HG03175 (cell line): ENCODE measurements around the gene UTP15.

Source experiments
- ATAC-seq: cut with Tn5 transposase; IDR thresholded peaks from one replicate; pipeline ENCODE4 v1.9.1; 2021; ENCODE audit warnings: mild to moderate bottlenecking, moderate library complexity; ENCODE audit not compliant: unreplicated experiment

UTP15 gene

DNA sequence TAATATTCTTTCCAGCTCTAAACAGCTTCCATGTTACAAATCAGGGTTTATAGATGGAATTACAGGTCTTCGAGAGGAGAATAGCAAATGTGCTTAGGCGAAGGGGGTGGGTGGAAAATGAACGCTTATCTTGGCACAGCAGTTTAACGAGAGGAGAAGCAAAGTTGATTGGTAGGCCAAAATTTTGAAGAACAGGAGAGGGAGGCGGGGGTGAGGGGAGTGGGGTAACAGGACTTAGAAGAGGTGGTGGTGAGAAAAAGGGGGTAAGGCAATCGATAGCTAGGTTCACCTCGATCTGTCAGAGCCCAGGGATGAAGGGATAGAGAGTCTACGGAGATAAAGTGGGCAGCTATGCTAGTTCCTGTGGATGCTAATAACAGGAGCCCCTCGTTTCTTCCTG lies 868 bp upstream of the UTP15 start:
- ATAC-seq, result peak; percentile 6

DNA sequence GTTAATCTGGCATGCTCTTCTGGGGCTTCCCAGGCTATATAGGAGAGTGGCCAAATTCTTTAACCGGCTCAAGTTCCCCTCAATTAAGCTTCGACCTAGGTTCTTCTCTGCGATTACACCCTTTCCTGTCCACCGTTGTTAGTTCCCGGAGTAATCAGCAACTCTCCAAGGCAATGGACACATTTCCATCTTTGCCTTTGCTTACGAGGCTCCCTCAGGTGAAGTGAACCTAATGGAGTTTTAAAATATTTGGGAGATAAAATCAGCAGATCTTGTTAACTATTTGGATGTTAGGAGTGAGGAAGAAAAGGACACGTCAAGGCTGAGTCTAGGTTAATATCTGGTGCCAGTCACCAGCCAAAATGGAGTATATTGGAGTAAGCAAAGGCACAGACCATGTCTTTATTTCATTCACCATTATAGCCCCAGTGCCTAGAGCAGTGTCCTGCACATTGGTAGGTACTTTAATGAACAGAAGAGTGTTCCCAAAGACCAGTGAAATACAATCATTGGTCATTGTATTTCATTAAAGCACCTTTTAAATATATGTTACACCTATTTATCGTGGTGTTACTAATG lies 515 bp downstream of the UTP15 start:
- ATAC-seq, result peak; percentile 26

DNA sequence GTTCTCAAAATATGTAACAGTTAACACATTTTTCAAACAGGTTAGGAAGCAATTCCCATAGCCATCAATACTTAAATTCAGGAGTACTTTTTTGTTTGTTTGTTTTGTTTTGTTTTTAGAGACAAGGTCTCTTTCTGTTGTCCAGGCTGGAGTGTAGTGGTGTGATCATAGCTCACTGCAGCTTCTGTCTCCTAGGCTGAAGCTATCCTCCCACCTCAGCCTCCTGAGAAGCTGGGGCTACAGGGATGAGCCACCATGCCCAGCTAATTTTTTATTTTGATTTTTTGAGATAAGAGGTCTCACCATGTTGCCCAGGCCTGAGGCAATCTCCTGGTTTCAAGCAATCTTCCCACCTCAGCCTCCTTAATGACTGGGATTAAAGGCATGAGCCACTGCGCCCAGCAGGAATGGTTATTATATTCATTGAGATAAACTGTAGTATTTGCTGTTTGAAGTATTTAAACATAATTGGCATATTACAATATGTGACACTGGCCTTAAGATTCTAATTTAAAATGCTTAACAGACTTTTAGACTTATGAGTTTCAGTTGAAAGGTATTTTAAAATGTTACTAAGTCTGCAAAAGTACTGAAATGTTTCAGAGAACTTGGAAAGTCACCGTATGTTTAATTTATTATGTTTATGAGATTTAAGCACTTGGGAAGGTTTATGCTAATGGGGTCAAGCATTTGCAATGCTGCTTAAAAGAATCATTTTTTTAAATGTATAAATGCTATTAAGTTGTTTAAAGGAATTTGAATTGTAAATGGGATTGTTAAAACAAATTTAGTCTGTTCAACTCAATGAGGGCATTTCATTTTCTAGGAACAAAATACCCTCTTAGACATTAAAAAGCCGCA lies 17.0 kb downstream of the UTP15 start:
- no peak for ATAC-seq

DNA sequence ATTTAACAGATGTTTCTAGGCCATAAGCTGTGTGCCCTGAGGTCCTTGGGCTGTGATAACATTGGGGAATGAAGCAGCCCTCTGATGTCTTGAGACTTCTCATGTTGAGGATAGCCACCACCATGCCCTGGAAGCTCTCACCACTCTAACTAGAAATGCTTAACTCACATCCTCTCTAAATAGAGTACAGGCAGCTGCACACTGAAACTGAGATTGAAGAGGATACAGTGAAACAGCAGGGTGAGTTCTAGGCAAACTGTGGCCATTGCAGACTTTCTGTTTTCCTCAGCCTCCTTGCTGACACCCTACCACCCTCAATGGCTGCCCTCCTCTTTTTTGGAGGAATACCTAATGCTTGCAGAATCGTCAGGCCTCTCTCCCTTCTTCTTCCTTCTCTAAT lies 22.4 kb downstream of the UTP15 start:
- ATAC-seq, result peak; percentile 64

DNA sequence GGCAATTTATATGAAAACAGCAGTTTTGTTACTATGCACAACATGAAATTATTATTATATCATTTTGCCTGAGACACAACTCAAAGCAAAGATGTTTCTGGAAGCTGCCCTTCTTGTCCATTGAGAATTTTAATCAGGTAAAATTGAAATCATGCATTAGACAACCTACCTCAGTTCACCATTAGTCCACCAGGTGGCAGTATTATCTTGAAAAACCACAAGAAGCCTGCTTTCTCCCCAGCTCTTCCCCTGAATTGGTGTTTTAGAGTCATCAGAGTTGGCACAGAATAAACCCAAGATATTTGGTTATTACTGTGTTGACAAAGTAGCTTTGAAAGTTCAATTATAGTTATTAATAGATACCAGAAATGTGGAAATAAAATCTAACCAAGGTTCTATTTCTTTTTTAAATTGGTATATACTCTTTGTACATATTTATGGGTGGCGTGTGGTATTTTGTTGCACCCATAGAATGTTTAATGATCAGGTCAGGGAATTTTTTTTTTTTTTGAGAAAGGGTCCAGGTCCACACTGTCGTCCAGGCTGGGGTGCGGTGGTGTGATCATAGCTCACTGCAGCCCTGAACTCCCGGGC lies 25.7 kb downstream of the UTP15 start:
- ATAC-seq, result peak; percentile 55

DNA sequence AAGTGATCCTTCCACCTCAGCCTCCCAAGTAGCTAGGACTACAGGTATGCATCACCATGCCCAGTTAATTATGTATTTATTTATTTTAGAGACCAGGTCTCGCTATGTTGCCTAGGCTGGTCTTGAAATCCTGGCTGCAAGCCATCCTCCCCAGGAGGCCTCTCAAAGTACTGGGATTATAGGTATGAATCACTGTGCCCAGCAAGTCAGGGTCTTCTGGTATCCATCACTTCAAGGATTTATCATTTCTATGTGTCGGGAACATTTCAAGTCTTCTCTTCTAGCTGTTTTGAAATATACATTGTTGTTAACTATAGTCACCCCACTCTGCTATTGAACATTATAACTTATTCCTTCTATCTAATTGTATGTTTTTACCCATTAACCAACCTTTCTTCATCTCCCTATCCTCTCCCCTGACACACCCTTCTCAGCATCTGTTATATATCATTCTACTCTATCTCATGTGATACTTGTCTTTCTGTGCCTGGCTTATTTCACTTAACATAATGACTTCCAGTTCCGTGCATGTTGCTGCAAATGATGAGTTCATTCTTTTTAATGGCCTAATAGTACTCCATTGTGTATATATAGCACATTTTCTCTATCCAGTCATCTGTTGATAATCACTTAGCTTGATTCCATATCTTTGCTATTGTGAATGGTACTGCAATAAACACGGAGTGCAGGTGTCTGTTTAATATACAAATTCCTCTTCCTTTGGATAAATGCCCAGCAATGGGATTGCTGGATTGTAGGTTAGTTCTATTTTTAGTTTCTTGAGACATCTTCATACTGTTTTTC lies 26.4 kb downstream of the UTP15 start:
- ATAC-seq, result no peak

DNA sequence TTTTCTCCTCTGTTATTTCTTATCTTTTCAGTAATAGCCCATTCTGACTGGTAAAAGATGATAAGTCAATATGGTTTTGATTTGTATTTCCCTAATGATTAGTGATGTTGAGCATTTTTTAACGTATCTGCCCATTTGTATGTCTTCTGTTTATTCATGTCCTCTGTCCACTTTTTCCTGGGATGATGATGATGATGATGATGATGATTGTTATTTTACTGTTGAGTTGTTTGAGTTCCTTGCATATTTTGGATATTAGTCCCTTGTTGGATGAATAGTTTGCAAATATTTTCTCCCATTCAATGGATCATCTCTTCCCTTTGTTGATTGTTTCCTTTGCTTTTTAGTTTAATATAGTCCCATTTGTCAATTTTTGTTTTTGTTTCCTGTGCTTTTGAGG lies 27.0 kb downstream of the UTP15 start:
- ATAC-seq, result no peak

DNA sequence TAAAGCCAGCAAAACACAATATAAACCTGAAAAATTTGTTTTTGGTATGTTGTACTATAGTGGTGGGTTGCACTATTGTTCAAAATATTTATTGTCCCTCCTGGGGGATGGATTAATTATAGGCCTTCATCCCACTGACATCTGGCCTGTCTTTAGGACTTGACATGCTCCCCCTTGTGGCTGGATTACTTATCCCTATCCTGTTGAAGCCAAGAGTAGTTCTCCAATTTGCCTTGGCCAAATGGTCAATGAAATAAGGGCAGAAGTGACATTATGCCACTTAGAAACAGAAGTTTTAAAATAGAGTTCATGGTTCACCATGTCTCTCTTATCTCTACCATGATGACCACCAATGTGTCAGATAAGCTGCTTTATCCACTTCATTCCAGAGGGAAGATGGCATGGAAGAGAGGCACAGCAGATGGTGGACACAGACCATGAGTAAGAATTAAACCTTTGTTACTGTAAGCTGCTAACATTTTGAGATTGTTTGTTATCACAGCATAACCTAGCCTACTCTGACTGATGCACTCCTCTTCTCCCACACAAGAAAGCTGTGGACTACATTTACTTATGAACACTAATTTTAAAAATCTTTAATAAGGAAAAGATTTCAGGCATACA lies 31.3 kb downstream of the UTP15 start:
- no peak for ATAC-seq

DNA sequence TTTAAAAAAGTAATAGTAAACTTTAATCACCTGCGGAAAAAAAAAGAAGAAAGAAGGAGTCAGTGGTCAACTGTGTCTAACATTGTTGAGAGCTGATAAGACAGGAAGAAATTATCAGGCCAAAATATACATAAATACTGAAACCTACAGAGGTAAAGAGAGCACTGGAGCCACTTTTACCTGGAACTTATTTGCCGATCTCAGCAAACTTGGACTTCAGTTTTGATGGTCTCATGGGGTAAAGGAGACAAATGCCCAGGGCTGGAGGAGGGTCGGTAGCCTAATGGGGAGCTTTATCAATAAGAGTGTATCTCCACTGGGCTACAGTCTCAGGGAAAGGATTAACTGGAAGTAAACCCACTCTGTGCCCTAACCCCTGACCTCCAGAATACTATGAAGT lies 33.8 kb downstream of the UTP15 start:
- no peak for ATAC-seq

DNA sequence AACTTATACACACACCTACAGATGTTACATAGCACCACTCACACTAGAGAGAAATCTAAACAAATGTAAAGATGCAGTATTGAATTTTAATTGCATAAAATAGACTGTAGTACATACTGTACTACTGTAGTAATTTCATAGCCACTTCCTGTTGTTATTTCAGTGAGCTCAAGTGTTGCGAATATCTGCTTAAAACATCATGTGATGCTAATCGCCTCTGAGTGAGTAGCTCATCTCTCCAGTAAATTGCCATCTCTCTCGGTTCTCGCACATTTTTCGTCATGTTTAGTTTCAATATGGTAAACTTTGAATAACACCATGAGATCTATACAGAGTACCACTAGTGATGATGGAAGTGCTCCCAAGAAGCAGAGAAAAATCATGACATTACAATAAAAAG lies 38.5 kb downstream of the UTP15 start:
- ATAC-seq, result no peak

DNA sequence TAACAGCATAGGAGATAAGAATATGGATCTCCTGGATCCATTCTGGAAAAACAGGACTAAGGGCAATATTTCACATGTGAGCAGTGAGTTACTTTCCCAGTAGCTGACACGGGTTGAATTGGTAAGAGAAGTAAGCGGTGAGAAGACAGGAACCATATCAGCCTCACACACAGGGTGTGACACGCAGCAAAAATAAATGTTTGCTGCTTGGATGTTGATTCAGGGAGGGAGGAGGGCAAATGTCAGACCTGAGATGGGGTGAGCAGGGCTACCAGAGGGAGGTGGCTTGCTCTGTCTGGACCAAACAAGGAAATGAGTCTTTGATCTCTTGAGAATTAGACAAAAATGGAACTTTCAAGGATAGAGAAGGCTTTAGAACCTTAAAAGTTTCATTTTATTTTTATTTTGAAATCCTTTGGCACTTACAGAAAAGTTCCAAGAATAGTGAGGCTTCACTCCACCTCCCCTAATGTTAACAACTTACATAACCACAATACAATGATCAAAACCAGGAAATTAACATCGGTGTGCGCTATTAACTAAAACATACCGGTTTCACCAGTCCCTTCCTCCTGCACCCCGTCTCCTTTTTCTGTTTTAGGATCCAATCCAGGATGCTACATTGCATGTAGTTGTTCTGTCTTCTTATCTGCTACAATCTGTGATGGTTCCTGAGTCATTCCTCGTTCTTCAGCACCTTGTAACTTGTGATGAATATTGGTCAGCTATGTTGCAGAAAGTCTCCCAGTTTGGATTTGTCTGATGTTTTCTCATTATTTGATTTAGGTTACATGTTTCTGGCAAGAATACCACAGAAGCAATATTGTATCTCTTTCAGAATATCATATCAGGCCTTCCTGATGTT lies 39.9 kb downstream of the UTP15 start:
- no peak for ATAC-seq

DNA sequence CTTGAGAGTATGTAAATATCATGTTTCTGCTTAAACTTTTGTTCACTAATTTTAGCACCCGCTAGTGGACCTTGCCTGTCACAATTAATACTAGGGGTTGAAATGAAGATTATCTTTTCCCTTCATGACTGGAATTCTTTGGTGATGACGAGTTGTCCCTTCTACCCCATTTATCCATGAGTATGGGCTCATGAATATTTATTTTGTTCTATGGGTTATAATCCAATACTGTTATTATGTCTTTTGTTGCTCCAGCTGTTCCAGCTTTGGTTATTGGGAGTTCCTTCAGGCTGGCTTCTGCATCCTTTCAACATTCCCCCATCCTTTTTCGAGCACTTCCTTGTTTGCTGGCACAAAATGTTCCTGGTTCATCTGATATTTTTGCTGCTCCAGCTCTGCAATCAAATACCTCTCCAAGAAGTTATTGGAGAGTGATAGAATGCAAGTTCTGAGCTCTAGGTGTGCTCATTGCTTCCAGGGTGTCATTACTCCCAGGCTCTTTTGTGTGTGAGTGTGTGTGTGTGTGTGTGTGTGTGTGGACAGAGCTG lies 40.7 kb downstream of the UTP15 start:
- ATAC-seq, result no peak

DNA sequence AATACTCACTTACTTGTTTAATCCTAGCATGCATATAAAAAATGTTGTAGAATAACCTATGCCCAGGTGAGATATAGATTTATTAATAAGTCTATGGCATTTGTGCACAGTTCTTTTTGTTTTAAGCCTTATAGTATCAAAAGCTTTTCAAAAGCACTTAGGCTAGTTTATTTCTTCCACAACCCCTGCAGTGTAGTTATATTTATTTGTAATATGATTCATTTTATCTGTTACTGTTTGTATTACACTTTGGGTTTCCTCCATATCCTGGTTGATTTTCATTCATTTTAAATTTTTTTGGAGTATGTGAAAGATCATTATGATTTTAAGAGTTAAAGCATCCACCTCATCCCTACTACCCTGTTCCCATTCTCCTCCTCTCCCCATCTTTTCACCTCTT lies 41.7 kb downstream of the UTP15 start:
- no peak for ATAC-seq

DNA sequence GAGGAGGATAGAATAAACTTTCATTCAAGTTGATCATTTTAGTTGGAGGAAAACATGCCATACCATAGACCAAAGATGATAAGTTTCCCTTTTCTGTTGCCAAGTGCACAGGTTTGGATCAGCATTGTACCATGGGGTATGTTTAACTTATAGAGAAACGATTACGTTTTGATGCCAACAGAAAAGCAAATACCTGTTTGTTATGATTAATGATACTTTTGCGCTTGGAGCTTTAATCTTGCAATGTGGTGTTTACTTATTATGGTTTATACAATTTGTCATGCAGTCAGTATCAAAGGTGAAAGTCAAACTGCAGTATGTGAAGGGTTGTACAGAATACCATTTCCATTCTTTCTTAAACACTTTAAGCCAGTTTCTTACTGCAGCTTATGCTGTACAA lies 47.3 kb downstream of the UTP15 start:
- no peak for ATAC-seq

DNA sequence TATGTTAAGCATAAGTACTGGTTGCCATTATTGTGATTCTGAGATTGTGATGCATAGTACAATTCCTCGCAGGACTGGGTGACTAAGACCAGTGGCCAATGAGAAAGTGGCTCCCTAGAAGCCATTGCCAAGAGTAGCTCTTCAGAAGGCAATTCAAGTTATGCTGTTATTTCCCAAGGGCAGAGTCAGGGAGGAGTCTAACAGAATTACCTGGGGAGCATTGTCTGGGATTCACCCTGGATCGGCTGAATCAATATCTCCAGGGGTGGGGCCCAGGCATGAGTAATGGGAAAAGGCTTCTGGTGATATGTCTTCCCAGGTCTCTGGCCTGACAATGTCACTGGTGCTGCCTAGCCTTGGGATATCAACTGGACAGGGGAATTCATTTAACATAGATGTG lies 49.5 kb downstream of the UTP15 start:
- no peak for ATAC-seq

DNA sequence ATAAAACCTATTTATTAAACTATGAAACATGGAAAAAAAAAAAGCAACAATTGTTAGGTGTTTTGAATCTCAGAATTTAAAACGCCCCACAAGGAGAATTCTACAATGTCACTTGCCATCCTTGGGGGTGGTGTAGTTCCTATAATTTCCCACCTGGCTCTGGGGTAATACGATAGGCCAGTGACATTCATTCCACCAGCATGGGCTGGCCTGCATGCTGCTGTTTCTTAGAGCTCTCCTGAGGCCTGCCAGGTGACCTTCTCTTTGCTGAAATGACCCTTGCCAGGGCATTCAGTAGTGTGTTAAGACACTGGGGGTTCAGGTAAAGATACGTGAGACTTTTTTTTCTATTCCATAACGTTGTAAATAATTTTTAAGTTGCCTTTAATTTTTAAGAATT lies 50.4 kb downstream of the UTP15 start:
- ATAC-seq, result no peak

DNA sequence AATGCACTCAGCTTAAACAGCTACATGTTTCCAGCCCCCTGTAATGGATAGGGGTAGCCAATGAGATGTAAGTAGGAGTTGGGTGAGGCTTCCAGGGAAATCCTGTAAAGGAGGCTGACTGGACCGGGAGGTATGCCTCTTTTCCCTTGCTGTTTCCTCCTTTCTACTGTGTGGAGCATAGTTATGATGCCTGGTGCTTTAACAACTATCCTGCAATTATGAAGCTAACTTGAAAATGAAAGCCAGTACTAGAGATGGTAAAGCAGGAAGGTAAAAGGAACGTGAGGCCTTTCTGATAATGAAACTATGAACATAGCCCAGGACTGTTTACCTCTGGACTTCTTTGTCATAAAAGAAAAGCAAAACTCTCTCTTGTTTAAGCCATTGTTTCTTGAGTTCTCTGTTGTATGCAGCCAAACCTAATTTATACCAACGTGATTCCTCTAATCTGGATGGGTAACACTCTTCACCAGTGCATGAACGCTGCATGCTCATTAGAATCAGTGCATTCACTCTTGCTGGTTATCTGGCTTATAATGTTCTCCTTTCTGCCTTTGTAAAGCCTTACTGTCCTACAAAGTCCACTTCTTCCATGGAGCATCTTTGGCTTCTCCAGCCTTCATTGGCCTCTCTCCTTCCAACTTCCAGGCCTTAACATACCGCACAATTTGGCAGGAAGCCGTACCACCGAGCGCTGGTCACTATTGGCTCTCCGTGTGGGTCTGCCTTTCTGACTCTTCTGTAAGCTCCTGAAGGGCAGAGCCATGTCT lies 52.2 kb downstream of the UTP15 start:
- no peak for ATAC-seq

DNA sequence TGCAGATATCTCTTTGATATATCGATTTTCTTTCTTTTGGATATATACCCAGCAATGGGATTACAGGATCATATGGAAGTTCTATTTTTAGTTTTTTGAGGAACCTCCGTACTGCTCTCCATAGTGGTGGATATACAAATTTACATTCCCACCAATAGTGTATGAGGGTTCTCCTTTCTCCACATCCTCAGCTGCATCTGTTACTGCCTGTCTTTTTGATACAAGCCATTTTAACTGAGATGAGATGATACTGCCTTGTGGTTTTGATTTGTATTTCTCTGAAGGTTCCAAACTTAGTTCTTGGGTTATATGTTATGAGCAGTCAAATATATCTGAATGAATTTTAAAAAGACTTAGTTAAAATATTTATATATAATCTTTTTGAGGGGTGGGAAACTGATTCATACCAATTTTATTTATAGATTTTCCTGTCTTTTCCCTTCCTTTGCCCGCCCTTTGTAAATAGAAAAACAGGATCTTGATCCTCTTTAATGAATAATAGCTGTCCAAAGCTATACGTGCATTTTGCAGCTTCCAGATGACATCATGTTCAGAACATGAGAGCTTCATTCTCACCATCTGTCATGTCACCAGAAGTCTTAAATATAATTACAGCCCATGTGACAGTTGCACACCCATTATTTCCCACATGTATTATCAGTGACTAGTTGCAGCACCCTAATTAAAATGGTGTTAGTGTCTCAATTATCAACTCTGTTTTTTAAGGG lies 54.2 kb downstream of the UTP15 start:
- ATAC-seq, result no peak

DNA sequence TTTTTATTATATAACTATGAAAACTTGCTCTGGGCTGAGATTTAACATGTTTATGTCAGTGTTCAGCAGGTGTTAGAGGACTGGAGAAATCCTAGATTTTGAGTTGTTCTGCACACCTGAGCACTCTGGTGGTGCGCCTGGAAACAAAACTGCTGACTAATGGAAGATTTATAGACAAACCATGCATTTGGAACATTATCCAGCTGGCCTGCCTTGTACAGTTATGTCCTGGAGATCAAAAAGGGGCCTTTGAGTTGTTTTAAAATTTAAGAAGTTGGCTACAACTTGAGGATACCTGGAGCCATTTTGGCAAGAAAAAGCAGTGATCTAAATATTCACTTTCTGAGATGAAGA lies 54.8 kb downstream of the UTP15 start:
- no peak for ATAC-seq
